GM18861 (cell line): ENCODE results near the gene PACS2.

Source experiments
- ATAC-seq: cut with Tn5 transposase; IDR thresholded peaks from one replicate; pipeline ENCODE4 v1.9.1; 2021; ENCODE audit not compliant: unreplicated experiment

The PACS2 gene

GRCh38 chr14:105398044-105398725, 83.6 kb downstream of the PACS2 start, which contains the start of gene TEX22:
TSS of gene TEX22 (plus strand) at chr14:105398538. CDS start at chr14:105399341, 803 bp downstream.
- ATAC-seq, result no peak

- no peak for ATAC-seq
Measured at GRCh38 chr14:105398726-105399465, 84.3 kb downstream of the PACS2 start.

DNA sequence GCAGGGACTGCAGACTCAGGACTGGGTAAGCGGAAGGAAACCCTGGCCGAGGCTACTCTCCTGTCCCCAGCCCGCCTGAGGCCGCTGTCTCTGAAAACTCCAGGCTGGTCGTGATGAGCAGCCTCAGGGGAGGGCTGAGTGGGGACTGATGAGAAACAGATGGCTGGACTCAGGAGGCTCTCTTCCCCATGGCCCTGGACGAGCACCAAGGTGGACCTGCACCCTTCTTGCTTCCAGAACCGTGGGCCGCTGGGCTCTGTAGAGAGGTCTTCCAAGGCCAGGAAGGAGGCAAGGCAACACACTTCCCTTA, 84.9 kb downstream of the PACS2 start:
- ATAC-seq, result no peak

DNA sequence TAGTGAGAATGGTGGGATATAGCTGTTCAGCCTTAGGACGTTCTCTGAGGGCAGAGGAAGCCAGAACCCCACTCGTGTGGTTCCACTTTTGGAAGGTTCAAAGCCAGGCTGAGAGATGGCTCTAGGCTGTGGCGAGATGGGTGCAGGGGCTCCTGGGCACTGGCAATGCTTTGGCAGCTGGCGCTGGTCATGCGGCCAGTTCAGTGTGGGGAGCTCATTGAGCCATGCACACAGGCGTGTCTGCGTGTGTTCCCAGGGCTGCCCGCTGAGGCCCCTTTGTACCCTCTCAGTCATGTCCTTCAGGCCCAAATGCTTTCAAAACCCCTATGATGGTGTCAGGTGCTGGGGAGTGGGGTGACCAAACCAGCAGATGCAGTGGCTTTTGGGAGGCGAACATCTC, 85.5 kb downstream of the PACS2 start:
- ATAC-seq, result no peak

GRCh38 chr14:105401699-105402098, 87.2 kb downstream of the PACS2 start:
- no peak for ATAC-seq

DNA sequence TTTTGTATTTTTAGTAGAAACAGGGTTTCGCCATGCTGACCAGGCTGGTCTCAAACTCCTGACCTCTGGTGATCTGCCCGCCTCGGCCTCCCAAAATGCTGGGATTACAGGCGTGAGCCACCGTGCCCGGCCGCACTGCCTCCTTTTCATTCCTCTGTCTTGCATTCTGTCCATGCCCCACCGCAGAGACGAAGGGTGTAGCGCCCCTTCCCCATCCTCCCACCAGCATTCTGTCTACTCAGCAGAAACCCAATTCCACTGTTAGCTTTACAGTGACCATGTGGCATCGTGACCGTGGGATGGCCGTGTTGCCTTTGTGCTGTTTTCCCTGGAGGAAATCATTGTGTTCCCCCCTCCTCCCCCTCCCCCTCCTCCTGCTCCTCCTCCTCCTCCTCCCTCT, 94.0 kb downstream of the PACS2 start:
- ATAC-seq, result no peak

DNA sequence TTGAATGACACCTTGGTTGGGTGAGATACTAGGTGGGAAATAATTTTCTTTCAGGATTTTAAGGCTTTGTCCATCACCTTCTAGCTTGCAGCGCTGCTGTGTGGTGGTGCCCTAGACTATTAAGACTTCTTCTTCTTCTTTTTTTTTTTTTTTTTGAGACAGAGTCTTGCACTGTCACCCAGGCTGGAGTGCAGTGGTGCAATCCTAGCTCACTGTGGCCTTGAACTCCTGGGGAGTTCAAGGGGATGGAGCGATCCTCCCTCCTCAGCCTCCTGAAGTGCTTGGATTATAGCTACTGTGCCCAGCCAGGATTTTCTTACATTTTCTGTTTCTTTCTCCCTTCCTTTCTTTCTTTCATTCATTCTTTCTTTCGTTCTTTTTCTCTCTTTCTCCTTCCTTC, 94.8 kb downstream of the PACS2 start:
- no peak for ATAC-seq

GRCh38 chr14:105410642-105411016, 96.1 kb downstream of the PACS2 start:
- ATAC-seq, result no peak

GRCh38 chr14:105411017-105411941, 96.7 kb downstream of the PACS2 start:
- ATAC-seq, result no peak

GRCh38 chr14:105411985-105412770, 97.6 kb downstream of the PACS2 start:
- ATAC-seq, result no peak

DNA sequence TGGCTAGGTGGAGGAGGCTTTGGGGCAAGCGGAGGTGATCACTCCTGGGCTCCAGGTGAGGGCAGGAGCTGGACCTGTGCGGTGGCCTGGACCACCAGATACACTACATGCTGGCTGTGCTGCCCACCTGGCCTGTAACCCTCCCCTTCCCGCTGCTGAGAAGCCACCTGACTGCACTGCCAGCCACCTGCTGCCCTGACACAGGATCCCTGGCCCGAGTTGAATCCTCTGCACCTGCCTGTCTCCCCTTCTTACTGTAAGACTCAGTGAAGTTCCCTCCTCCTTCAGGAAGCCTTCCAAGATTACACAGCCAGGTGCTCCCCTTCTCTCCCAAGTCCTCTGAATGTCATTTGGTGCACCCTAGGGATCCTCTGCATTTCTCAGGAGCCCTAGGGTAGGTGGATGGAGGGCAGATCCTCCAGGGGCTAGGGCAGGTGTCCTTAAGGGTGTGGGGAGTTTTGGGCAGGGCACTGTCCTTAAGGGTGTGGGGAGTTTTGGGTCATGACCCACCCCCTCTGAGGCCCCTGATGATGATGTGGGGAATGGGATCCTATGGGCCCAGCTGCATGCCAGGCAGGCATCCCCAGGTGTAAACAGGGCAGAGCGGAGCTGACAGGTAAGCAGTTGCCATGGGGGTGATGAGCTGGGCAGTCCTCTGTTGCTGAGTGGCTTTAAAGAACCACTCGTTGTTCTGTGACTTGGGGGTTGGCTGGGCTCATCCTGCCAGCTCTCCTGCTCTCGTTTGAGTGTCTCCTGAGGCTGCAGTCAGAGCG, 98.4 kb downstream of the PACS2 start:
- ATAC-seq, result no peak

DNA sequence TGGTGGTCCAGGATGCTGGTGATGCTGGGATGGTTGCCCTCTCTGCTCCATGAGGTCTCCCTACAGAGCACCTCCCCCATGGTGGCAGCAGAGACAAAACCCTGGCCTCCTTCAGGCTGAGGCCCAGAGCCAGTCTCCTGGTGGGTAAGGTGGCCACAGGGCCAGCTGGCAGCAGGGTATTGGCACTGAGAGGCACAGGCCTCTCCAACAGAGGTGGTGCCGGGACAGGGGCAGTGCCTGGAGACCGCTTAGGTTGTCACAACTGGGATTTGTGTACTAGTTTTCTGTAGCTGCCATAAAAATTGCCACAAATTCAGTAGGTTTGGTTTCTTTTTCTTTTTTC, 99.0 kb downstream of the PACS2 start:
- ATAC-seq, result no peak

GRCh38 chr14:105414456-105415371, 100.2 kb downstream of the PACS2 start:
- ATAC-seq, result no peak

- ATAC-seq, result no peak
Measured at GRCh38 chr14:105415481-105416428, 101.2 kb downstream of the PACS2 start.

DNA sequence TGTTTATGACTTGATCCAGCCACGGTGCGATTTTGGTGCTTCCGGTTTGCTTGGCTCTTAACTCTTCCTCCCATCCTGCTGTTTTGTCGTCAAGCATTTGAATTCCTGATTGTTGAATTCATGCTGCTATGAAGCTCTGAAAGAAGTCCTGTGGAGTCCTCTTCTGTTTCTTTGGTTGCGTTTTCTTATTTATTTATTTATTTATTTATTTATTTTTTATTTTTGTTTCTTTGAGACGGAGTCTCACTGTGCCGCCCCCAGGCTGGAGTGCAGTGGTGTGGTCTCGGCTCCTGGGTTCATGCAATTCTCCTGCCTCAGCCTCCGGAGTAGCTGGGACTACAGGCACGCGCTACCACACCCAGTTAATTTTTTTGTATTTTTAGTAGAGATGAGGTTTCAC, 102.1 kb downstream of the PACS2 start:
- ATAC-seq, result no peak

GRCh38 chr14:105417690-105418121, 103.2 kb downstream of the PACS2 start:
- ATAC-seq, result no peak

DNA sequence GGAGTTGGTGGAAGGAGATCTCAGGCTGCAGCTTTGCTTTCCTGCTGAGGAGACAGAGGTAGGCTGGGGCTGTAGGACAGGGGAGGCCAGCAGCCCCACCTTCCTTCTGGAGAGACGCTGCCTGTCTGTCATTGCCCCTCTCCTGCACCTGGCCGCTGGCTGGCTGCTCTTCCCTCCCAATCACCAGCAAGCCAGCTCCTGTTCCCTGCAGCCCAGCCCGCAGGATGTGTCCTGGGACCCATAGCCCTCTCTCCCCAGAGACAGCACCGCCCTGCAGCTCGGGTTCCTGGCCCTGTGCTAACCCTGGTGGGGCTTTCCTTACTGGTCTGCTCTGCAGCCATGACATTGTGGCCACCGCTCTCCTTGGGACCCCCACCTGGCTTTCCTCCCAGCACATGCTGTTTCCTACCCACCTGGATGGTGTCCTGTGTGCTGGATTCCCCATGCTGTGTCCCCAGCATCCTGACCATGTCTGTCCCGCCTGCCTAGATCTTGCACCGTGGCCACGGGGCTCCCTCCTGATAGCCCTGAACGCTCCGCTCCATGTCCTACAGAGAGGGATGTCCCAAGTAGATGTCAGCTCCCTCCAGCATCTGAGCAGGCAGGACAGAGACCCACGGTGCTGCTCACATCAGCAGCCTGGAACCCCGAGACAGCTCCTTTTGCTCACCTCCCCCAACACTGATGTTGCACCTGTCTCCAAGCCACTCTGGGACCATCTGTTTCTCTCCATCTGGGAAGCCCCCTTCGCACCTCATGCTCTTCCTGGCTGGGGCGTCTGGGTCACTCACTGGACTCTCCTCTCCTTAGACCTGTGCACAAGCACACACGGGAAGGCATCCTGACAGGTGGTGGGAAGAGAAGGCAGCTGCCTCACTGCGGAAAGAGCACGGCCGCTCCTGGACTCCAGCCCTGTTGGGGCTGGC, 104.0 kb downstream of the PACS2 start:
- no peak for ATAC-seq
